GM19025 (cell line): ENCODE results near the gene ROBO1.

Experiments used
- ATAC-seq: cut with Tn5 transposase; IDR thresholded peaks from one replicate; pipeline ENCODE4 v1.9.1; 2021; ENCODE audit warnings: mild to moderate bottlenecking, low read depth, moderate library complexity; ENCODE audit not compliant: unreplicated experiment

The ROBO1 gene

DNA sequence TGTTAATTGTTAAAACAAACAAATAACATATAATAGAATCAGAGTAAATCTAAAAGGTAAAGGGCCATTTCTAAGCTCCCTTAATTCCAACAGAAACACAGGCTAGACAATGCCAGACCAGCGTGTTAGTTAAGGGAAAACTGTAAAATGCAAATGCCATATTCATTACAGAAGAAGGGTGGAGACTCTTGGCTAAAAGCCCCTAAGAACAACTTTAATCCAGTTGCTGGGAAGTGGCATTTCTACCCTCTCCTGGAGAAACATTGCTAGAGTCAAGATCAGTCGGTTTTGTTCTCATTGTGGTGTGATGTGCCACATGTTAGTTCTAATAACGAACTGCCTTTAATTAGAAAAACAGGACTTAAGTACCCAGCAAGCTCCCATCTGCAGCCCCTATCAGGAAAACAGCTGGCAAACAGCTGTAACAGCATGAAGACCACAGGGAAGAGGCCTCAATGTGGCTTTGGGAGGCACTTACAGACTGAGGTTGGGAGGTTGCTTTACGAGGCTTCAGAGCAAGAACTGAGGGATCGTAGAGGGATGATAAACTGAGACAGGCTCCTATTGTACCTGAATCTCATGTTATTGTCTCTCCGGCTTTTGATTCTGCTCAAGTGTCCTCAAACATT, 1134.8 kb downstream of the ROBO1 start:
- ATAC-seq = no peak

DNA sequence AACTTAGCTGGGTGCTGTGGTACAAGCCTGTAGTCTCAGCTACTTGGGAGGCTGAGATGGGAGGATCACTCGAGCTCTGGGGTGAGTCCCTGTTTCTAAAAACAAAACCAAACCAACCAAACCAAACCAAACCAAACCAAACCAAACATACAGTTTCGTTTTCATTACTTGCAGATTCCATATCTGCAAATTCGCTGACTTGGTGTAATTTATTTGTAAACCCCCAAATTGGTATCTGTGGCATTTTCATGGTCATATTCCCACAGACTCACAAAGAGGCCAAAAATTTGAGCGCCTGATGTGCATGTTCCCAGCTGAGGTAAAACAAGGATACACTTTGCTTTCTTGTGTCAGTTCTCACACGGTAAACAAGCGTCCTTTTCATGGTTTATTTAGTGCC, 1138.3 kb downstream of the ROBO1 start:
- no peak for ATAC-seq

DNA sequence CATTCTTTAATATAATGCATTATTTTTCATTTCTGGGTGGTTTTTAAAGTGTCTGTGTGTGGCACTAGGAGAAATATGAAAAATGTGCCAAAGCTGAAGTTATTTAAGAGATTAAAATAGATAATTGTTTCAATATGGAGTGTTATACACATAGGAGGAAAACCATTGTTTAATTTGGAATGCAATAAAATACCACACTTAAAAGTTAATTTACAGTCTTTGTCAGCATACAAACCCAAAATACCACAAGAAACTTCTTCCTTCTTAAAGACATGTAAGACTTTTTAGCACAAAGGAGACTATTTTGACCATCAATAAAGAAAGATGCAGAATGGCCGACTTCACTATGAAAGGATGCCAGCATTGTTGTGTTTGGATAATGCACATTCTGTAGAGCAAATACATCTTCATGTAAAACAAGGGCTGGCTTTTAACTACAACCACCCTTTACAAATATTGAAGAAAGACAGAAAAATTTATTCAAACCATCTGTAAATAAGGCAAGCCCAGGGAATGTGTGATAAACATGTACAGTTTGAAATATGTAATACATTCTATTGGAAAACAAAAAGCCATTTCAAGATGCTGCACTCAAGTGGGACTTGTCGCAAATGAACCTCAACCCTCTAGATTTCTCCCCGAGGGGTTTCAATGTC, 1146.6 kb downstream of the ROBO1 start:
- ATAC-seq = no peak

DNA sequence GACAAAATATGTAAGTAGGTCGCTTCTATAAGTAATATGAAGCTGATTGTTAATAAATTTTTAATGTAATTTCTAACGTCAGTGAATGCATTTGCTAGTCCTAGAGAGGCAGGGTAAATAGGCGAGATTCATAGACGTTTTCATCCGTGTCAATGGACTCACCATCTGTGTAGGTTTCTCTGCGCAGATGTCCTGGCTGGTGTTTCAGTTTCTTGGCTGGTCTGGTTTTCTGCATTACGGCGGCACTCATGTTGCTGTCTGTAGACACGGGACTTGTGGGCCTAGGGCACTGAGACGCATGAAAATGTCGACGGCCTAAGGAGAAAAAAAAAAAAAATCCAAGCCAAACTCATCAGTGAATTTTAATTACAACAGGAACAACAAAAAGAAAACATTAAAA, 1153.3 kb downstream of the ROBO1 start:
- no peak for ATAC-seq

DNA sequence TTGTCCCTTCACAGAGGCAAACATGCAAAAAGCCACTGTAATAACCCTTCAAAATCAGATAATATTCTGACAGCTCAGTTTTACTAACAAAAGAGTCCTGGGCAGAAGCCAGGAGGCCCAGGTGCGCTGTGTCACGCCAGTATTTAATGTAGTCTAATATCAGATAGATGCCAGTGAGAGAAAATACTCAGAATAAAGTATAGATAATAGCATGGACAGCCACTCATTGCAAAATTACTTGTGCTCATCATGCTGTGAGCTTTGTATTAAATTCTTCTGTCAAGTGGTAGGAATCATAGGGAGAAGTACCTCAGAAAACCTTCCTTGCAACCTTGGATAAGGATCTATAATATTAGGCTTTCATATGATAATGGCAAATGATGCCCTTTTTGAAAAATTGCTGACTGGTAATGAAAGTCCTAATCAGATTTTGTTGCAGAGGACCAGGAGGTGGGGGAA, 1154.3 kb downstream of the ROBO1 start:
- ATAC-seq = no peak

DNA sequence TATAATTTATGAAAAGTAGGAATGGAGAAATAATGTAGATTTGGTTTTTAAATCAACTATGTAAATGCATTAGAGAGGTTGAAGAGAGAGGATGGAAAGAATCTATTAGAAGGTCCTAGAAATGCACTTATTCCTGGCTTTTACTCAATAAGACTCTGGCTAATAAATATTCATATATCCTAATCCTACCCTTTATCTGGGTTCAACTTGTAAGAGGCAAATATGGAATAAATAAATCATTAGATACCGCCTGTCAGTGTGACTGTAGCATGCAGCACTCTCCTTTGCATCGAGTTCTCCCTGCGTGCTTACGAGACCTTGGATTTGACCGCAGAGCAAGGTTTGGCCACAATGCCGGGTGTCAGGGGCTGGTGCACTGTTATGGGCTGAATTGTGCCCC, 1156.5 kb downstream of the ROBO1 start:
- no peak for ATAC-seq

DNA sequence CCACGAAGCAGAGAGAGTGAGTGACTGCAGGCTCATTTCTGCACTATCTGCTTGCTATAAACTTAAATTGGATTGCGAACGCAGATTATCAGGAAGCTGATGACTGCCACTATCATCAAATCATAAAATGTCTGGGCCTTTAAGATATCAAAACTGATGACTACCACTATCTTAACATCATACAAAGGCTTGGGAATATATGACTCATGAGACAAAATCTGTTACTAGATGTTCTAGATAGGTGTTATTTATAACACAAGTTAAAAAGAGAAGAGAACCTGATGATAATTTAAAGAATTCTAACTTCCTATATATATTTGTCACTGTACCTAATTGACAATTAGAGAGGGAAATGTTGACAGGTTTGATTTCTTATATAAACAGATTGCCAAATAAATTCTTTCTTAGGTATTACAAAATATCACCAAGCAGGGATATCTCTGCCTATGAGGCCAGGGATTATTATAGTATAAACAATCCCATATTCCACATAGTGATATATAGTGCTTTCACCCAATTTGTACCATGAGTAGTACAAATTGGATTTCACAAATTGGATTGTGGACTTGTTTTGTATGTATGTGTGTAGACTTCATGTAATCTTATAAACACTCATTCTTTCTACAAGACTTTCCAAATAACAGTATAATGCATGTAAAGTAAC, 1157.2 kb downstream of the ROBO1 start:
- no peak for ATAC-seq

DNA sequence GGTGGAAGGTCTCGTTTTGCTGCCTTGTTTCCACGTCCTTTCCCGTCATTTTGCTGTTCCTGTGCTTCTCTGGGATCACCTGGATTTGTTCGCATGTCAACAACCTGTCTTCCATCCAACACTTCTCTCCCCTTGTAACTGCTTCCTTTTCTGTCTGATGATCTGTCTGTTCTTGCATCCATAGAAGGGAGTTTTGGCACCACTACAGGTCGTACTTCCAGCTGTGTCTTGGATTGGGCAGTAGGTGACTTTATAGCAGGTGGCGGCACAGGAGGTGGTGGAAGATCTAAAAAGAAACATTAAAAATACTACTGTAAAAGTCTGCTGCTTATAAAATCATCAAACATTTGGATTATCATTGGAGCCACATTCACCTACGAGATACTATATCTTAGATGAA, 1161.0 kb downstream of the ROBO1 start:
- ATAC-seq = no peak

DNA sequence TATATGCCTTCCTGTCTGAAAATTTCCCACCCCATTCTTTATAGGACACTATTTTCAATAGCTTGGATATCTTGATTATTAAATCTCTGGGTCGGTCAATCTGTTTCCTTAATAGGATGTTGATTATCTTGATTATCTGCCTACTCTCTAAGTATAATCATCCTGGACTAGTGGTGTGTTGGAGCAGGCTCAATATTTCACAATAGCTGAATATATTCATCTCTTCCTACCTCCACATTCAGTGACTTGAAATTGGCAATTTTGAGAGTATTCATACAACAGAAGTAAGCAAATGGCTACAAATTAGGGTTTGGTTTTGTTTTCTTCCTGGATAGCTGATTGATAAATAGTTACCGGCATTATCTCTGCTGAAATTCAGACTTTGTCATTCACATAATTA, 1162.6 kb downstream of the ROBO1 start:
- no peak for ATAC-seq

DNA sequence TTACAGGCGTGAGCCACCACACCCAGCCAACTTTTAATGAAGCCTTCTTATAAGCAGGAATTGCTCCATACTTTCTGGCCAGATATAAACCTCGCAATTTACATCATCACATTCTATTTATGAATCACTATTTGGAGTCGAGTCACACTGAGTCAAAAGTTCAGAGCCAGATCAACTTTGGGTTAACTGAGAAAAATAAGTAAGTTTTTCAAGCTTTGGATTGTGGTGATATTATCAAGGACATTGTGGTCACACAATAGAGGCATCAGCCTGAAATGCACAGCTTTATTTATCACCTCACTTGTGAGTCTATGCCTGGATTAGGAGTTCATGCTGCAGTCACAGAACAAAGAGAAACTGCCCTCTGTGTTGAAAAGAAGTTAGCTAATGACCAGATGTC, 1163.5 kb downstream of the ROBO1 start:
- ATAC-seq = no peak

DNA sequence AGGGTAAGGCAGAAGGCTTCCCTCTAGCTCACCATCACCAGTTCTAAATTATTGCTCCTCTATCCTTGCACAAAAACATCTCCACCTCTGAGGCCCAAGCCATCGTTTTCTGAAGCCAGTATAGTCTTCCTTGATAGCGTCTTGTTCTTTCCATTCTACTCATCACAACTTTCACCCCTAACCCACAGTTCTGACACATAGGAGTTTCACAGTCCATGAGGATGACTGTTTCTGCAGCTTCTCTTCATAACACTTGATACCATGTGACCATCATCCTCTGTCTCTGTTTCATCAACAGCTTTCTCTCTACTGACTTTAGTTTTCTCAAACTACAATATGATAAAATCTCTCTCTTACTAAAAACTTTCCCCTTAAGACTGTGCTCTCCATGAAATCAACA, 1166.5 kb downstream of the ROBO1 start:
- no peak for ATAC-seq

DNA sequence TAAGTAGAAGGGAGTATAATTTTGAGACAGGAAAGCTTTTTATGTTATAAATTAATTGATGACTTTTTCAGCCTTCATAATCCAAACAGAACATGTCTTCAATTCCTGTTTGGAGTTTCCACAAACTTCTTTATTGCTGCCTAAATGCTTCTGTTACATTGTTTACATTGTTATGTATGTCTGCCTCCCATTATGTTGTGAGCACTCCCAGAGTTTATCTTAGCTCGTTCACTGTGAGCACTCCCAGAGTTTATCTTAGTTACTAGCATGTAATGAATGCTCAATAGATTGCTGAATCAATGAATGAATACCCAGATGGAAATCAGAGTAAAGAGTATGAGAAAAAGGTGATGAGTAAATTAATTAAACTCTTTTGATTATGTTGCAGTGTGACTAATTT, 1178.0 kb downstream of the ROBO1 start:
- ATAC-seq = no peak

DNA sequence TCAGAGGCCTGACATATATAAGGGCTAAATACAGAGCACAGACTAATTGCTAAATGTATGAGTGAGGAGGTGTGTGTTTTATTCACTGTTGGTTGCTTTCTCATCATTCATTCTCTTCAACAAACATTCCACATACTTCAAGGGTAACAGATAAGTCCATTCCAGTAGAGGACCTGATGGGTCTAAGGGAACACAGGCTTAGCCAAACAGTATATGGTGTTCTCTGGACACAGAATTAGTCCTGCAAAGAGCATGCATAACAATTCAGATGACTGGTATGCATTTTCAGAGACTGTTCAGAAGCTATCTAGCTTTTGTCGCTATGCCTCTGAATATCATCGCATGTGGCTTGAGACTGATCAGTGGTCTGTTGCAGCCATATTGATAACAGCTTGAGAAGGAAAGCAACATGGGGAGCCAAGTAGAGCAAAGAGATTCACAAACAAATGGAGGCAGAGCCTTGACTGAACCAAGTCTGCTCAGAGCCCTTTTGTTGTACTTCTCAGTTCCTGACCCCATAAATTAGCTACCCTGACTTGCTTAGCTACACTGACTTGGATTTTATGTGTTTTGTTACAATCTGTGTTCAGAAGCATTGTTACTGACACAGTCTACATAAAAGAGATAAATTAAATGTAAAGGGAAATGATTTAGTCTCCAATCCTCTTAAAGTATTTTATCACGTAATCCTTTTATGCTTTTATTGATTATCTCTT, 1178.7 kb downstream of the ROBO1 start:
- no peak for ATAC-seq

DNA sequence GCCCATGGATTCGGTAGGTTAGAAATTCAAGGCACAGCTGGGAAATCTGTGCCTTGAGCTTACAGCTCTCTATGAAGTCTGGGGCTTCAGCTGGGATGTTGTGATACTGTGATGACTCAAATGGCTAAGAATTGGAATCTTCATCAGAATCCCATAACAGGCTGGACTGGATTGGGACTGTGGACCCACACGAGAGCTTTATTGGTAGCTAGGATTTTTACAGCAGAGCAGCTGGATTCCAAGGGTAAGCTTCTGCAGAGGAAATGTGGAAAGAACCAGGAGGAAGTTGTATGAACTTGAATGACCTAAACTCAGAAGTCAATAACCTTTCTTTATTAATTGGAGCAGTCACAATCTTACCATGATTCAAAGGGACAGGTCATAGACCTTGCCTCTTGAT, 1187.1 kb downstream of the ROBO1 start:
- ATAC-seq = no peak

DNA sequence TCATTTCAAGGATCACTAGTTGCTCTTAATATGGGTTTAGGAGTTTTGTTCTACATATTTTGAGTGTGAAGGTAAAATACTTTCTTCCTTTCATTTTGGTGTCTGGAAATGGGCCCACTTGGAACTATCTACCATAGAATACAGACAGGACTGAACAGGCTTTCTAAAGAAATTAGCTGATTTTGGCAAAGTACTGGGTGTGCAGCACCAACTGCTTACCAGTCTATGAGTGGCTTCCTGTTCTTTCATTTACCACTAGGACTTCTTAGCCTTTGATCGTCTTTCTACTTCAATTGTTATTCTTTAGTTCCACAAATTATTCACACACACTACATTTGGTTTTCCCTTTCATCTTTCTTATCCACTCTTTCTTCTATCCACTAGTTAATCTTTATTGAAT, 1196.3 kb downstream of the ROBO1 start:
- ATAC-seq = no peak

DNA sequence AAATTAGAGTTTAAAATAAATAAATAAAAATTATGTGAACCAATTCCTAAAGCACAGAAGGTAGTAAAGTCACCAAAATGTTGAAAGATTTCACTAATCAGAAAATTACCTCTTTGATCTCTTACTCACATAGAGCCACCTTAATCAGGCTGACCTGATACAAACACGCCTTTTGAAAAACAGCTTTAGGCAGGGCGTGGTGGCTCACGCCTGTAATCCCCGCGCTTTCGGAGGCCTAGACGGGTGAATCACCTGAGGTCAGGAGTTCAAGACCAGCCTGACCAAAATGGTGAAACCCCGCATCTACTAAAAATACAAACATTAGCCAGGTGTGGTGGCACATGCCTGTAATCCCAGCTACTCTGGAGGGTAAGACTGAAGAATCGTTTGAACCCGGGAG, 1197.3 kb downstream of the ROBO1 start:
- ATAC-seq = no peak

DNA sequence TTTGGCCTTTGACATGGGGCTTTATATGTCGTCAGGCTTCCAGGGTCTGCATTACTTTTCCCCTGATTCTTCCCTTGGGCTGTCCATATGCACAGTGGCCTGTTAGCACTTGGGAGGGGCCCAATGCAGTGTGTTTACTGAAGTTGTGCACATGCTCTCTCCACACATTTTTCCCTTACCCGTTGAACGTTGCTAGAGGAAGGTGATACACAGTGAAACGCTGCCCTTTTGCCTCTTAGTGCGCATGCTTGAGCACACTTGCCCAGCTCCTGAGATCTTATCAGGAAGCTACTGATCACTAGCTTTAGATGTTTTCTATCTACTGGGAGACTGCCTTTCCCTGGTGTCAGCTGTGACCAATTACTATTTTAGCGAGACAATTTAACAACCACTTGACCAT, 1198.0 kb downstream of the ROBO1 start:
- no peak for ATAC-seq

DNA sequence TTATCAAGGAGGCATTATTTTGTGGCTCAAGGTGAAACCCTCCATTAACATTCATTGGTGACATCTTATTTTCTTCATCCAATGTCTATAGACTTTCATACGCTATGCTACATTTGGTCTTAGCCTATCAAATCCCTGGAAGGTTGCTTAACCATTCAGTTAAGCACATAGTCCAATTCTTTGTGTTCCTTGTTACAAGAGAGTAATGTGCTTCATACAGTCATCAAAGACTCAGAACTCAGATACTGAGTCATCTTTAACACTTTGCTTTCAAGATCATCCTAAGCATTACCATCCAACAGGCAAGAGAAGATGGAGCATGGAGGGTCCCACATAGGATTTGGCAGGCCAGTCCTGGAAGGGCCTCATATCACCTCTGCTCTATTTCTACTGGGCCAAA, 1202.1 kb downstream of the ROBO1 start:
- no peak for ATAC-seq

DNA sequence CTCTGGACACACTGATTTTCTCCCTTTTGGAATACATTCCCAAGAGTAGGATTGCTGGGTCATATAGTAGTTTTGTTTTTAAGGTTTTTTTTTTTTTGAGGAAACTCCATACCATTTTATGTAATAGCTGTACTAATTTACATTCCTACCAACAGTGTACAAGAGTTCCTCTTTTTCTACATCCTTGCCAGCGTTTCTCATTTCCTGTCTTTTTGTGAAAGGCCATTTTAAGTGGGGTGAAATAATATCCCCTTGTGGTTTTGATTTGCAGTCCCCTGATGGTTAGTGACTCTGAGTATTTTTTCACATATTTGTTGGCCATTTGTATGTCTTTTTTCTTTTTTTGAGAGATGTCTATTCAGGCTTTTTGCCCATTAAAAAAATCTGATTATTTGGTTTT, 1205.5 kb downstream of the ROBO1 start:
- ATAC-seq = no peak
